ENCODE results near the gene KCNQ1.

GRCh38 chr11:2708757-2709281 is 264.0 kb downstream of the KCNQ1 start:
- TF ChIP-seq EZH2 (IDR thresholded peaks at IDR 0.05) (no peak), ZNF274 (IDR thresholded peaks at IDR 0.05; ENCODE audit: low read depth, low read length) (no peak), POLR2AphosphoS5 (IDR thresholded peaks at IDR 0.05; ENCODE audit: low read depth, low read length) (no peak), CTCF (IDR thresholded peaks at IDR 0.05 in 2 of 3, conservative IDR thresholded peaks at IDR 0.05 in 1 of 3; ENCODE audit: borderline replicate concordance in 1 of 3, insufficient read depth in 1 of 3, low read depth in 2 of 3, low read length in 2 of 3) (no peak), POLR2A (IDR thresholded peaks at IDR 0.05; ENCODE audit: borderline replicate concordance, extremely low read depth, insufficient read depth, insufficient read length) (no peak)
